Bronchial epithelial cell (primary cell): Measurements from ENCODE around the gene FBN2. TPM values are rescaled to one million over a fixed set of nuclear protein-coding genes. Genes with fewer than 3 reads are reported as not detected.

Source experiments
- DNase-seq: peaks from one replicate; pipeline ENCODE4 v3.0.0-alpha.2; 2010; ENCODE audit warnings: low read depth
- FAIRE-seq: peaks from 2 replicates; lab custom pipeline; 2011; peaks lifted over from hg19 to GRCh38; lab: Jason Lieb, UNC
- H3K27me3 ChIP-seq: 2 replicates; pipeline ENCODE4 v1.5.1; 2011; ENCODE audit warnings: low read length; ENCODE audit not compliant: control insufficient read depth, insufficient read depth
- H3K36me3 ChIP-seq: 2 replicates; pipeline ENCODE4 v1.5.1; 2011; ENCODE audit warnings: low read length; ENCODE audit not compliant: control insufficient read depth, insufficient read depth
- H3K4me3 ChIP-seq: 2 replicates; pipeline ENCODE4 v1.5.1; 2011; ENCODE audit warnings: mild to moderate bottlenecking, low read depth, low read length, control low read depth
- total RNA-seq: library from RNA; depleted of rRNA; stranded (reverse); fragments of >200 nt; gene quantifications from 2 replicates; pipeline ENCODE4 v1.2.1, GENCODE V29; 2014
- TF ChIP-seq, protein P1 (sequence below): IDR thresholded peaks from 2 replicates; pipeline ENCODE4 v1.5.1; 2011; ENCODE audit warnings: mild to moderate bottlenecking, moderate library complexity, low read length, control low read depth, inconsistent platforms; ENCODE audit not compliant: insufficient read depth, severe bottlenecking

FBN2 gene
- total RNA-seq, 1 donor from 2014 or later: 49.0 TPM

DNA sequence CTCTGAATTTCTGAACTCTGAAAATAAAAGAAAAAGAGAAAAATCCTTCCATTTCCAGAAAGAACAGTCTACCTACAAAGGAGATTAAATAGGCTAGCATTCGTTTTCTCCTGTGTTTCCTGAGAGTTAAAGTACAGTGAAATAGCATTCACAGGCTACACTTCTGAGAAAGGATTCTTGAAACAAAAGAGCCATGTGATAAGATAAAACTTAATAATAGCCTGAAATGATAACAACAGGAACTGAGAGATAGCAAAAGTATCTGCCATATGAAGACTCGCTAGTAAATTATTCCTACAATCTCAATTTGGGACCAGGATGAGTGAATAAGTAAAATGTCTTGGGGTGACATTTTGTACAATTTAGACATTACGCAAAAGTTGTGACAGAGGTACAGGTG, 62.4 kb downstream of the FBN2 start:
- FAIRE-seq (no peak), DNase-seq (no peak)

DNA sequence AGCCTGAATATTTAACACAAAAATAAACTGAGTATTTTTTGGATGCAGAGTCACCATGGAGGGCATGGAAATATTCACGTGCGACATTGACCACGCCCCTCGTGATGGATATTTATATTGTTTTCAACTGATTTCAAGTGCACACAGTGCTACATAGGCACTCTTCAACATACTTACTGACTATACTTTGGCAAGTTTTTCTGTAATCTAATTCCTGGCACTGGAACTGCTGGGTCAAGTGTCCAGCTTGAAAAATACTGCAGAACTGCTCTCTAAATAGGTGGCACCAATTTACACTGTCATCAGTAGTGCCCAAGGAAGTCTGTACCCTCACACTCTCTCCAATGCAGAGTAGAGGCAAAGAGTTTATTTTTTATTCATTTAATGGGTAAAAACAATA, 65.1 kb downstream of the FBN2 start:
- TF ChIP-seq, protein P1, sequence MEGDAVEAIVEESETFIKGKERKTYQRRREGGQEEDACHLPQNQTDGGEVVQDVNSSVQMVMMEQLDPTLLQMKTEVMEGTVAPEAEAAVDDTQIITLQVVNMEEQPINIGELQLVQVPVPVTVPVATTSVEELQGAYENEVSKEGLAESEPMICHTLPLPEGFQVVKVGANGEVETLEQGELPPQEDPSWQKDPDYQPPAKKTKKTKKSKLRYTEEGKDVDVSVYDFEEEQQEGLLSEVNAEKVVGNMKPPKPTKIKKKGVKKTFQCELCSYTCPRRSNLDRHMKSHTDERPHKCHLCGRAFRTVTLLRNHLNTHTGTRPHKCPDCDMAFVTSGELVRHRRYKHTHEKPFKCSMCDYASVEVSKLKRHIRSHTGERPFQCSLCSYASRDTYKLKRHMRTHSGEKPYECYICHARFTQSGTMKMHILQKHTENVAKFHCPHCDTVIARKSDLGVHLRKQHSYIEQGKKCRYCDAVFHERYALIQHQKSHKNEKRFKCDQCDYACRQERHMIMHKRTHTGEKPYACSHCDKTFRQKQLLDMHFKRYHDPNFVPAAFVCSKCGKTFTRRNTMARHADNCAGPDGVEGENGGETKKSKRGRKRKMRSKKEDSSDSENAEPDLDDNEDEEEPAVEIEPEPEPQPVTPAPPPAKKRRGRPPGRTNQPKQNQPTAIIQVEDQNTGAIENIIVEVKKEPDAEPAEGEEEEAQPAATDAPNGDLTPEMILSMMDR: no peak
- no peak for DNase-seq
- no peak for FAIRE-seq

More for the DNA sequence above, 62.4 kb downstream of the FBN2 start:
- no peaks in the 10 kb centered on the region for H3K36me3 ChIP-seq
- H3K4me3 ChIP-seq: no peak overlapping the region
- H3K27me3 ChIP-seq: no peaks in the 10 kb centered on the region
- TF ChIP-seq, protein P1: no peak

DNA sequence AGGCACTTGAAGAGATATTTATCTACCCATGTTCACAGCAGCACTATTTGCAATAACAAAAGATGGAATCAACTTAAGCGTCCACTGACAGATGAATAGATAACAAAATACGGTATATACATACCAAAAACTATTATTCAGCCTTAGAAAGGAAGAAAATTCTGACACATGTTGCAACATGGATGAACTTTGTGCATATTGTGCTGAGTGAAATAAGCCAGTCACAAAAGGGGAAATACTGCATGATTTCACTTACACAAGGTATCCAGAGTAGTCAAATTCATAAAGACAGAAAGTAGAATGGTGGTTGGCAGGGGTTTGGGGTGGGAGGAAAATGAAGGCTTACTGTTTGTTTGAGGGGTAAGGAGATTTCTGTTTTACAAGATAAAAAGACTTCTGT, 66.0 kb downstream of the FBN2 start:
- FAIRE-seq: no peak
- Histone ChIP-seq H3K4me3 (no peak overlapping the region), H3K27me3 (no peaks in the 10 kb centered on the region), H3K36me3 (no peaks in the 10 kb centered on the region)
- no peak for DNase-seq
- TF ChIP-seq, protein P1: no peak

More for the DNA sequence above, 65.1 kb downstream of the FBN2 start:
- H3K4me3 ChIP-seq: no peak overlapping the region
- H3K27me3 ChIP-seq: no peaks in the 10 kb centered on the region
- H3K36me3 ChIP-seq: no peaks in the 10 kb centered on the region

DNA sequence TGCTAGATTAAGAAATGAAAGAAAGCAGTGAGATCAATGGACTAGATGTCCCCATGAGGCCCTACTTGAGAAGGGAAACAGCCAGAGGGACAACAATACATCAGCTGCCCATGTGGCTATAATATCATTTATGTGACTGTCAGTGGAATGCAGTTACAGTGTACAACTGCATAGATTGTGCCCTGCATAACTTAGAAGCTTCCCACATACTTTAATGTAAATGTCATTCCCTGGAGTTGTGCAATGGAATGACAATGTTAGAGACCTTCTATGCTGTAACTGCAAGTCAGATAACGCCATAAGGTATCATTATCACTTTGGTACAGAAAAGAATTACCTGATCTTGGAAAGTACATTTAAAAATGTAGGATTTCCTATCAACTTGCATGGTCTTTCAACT, 67.4 kb downstream of the FBN2 start:
- FAIRE-seq: no peak
- Histone ChIP-seq H3K27me3 (no peaks in the 10 kb centered on the region), H3K4me3 (no peak overlapping the region), H3K36me3 (no peaks in the 10 kb centered on the region)
- TF ChIP-seq, protein P1: no peak
- peak; percentile 29 for DNase-seq

DNA sequence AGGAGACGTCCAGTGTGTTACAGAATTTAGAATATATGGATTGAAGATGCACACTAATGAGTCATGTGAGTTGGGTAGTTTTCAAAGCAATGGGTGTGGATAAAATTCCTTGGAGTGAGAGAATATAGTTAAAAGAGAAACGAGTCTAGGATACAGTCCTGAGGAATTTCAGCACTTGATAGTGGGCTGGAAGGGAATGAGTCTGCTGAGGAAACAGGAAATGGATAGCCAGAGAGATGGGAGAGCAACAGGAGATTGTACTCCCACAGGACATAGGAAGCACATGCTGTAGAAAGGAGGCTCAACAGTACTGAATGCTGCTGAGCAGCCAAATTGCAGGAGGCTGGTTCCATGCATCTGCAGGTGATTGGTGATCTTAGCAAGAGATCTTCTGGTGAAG, 68.1 kb downstream of the FBN2 start:
- FAIRE-seq (peak; percentile 43), DNase-seq (no peak)
- H3K4me3 ChIP-seq: no peak overlapping the region
- TF ChIP-seq, protein P1: no peak
- H3K27me3 ChIP-seq: no peaks in the 10 kb centered on the region
- H3K36me3 ChIP-seq: no peaks in the 10 kb centered on the region

DNA sequence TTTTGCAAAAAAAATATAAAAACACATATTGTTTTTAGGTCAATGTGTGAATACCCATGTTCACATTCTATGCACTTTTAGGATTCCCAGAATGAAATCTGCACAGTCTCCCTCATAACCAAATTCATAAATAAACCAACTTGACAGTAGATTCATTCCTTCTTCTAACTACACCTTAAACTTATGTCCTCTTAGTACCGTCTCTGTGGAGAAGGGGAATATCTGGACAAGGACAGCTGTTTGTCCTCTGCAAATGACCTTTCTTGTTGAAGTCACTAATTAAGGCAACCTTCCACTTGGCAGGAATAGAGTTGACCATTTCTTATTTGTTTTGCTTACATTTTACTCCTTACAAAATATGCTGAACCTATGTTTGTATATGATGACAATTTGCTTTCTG, 71.1 kb downstream of the FBN2 start:
- DNase-seq: no peak
- no peaks in the 10 kb centered on the region for H3K36me3 ChIP-seq
- no peak overlapping the region for H3K4me3 ChIP-seq
- H3K27me3 ChIP-seq: no peaks in the 10 kb centered on the region
- FAIRE-seq: no peak
- TF ChIP-seq, protein P1: no peak
